CD14-positive monocyte (primary cell): ENCODE measurements around the gene TPST1. TPM values are rescaled to one million over a fixed set of nuclear protein-coding genes. Genes with fewer than 3 reads are reported as not detected.

ENCODE experiments used
- DNase-seq, 3 donors: peaks; one replicate each; pipeline ENCODE4 v3.0.0-alpha.2; 2011 to 2022
- H2AFZ ChIP-seq: 2 replicates; pipeline ENCODE4 v1.6.0; 2012; ENCODE audit warnings: mild to moderate bottlenecking, low read depth, low read length, inconsistent platforms; ENCODE audit not compliant: insufficient read depth, poor library complexity, severe bottlenecking
- H3K27ac ChIP-seq, 2 donors: 1 replicate in 1 of 2; 2 replicates in 1 of 2; pipeline ENCODE4 v1.5.1; 2012 to 2013; ENCODE audit warnings: low read length in 2 of 2, control low read depth in 1 of 2, inconsistent platforms in 1 of 2, low read depth in 1 of 2, mild to moderate bottlenecking in 1 of 2
- H3K27me3 ChIP-seq, 2 donors: one replicate each; pipeline versions ENCODE4 v1.6.0 to v1.6.1; 2011 to 2013; ENCODE audit warnings: low read length in 2 of 2; ENCODE audit not compliant: control insufficient read depth in 2 of 2, insufficient read depth in 2 of 2
- H3K36me3 ChIP-seq, 2 donors: replicated peaks in 1 of 2; 1 replicate in 1 of 2; 2 replicates in 1 of 2; pipeline versions ENCODE4 v1.5.1 to v1.6.1; 2012 to 2013; ENCODE audit warnings: low read length in 2 of 2, control low read depth in 1 of 2, inconsistent platforms in 1 of 2, mild to moderate bottlenecking in 1 of 2; ENCODE audit not compliant: insufficient read depth in 2 of 2, control insufficient read depth in 1 of 2
- H3K4me1 ChIP-seq, 2 donors: 1 replicate in 1 of 2; 2 replicates in 1 of 2; pipeline versions ENCODE4 v1.5.1 to v1.6.1; 2012 to 2013; ENCODE audit warnings: low read length in 2 of 2, control low read depth in 1 of 2, inconsistent platforms in 1 of 2, mild to moderate bottlenecking in 1 of 2, moderate library complexity in 1 of 2; ENCODE audit not compliant: insufficient read depth in 2 of 2, control insufficient read depth in 1 of 2
- H3K4me2 ChIP-seq: replicated peaks from 2 replicates; pipeline ENCODE3; 2012; ENCODE audit warnings: low read length, moderate library complexity, mild to moderate bottlenecking; ENCODE audit not compliant: poor library complexity, severe bottlenecking; ENCODE audit errors: extremely low read depth
- H3K4me3 ChIP-seq, 3 experiments: fragments of 200-600 bp in 1 of 3; sonication (generic) in 1 of 3; replicated peaks in 1 of 3; 1 replicate in 2 of 3; 2 replicates in 1 of 3; pipeline ENCODE4 v1.5.1; 2011 to 2013; ENCODE audit warnings: low read length in 3 of 3, mild to moderate bottlenecking in 3 of 3, control low read depth in 2 of 3, low read depth in 2 of 3, inconsistent platforms in 1 of 3, moderate library complexity in 1 of 3
- H3K79me2 ChIP-seq: 2 replicates; pipeline ENCODE4 v1.6.0; 2012; ENCODE audit warnings: mild to moderate bottlenecking, control low read depth, inconsistent platforms, low read length, moderate library complexity; ENCODE audit not compliant: insufficient read depth
- H3K9ac ChIP-seq: 2 replicates; pipeline ENCODE4 v1.6.0; 2017; ENCODE audit warnings: low read length, mild to moderate bottlenecking; ENCODE audit not compliant: insufficient read depth, poor library complexity, severe bottlenecking
- H3K9me3 ChIP-seq, 2 donors: replicated peaks in 1 of 2; 1 replicate in 1 of 2; 2 replicates in 1 of 2; pipeline versions ENCODE4 v1.5.1 to v1.6.1; 2012 to 2013; ENCODE audit warnings: low read length in 2 of 2, control low read depth in 1 of 2; ENCODE audit not compliant: control insufficient read depth in 1 of 2, insufficient read depth in 1 of 2
- H4K20me1 ChIP-seq: 2 replicates; pipeline ENCODE4 v1.6.0; 2012; ENCODE audit warnings: mild to moderate bottlenecking, low read length, control low read depth, moderate library complexity; ENCODE audit not compliant: insufficient read depth
- H3K27ac Mint-ChIP-seq, 7 donors: one replicate each; pipeline ENCODE4 v1.8.0; 2020; ENCODE audit warnings: mild to moderate bottlenecking in 7 of 7, mixed read lengths in 7 of 7, moderate library complexity in 6 of 7, inconsistent platforms in 2 of 7
- H3K27me3 Mint-ChIP-seq, 3 donors: one replicate each; pipeline ENCODE4 v1.8.0; 2021 to 2022; ENCODE audit warnings: low read depth in 3 of 3, mild to moderate bottlenecking in 3 of 3, mixed read lengths in 3 of 3, moderate library complexity in 3 of 3, inconsistent platforms in 1 of 3
- H3K36me3 Mint-ChIP-seq, 2 donors: one replicate each; pipeline ENCODE4 v1.8.0; 2020; ENCODE audit warnings: mixed read lengths in 2 of 2, inconsistent platforms in 1 of 2, mild to moderate bottlenecking in 1 of 2
- H3K4me1 Mint-ChIP-seq: one replicate; pipeline ENCODE4 v1.8.0; 2020; ENCODE audit warnings: mild to moderate bottlenecking, mixed read lengths
- H3K4me3 Mint-ChIP-seq, 2 donors: one replicate each; pipeline ENCODE4 v1.8.0; 2020; ENCODE audit warnings: mild to moderate bottlenecking in 2 of 2, mixed read lengths in 2 of 2, moderate library complexity in 1 of 2
- H3K9me3 Mint-ChIP-seq, 7 donors: one replicate each; pipeline ENCODE4 v1.8.0; 2020 to 2022; ENCODE audit warnings: mixed read lengths in 7 of 7, mild to moderate bottlenecking in 6 of 7, moderate library complexity in 6 of 7, inconsistent platforms in 2 of 7
- CTCF ChIP-seq: fragments of 200-600 bp; IDR thresholded peaks from one replicate; pipeline ENCODE4 v1.8.0; 2022; ENCODE audit warnings: antibody characterized with exemption, mild to moderate bottlenecking
- WGBS: methylation state at CpG from one replicate; pipeline ENCODE4 v1.1.5; 2013; ENCODE audit warnings: missing lambda C conversion rate; ENCODE audit not compliant: insufficient coverage; 5-methylcytosine and 5-hydroxymethylcytosine counted together
- intact Hi-C, 2 donors: fragments of 100-400 bp; cut with micrococcal nuclease; formaldehyde crosslinking; loops; one replicate each; pipeline versions ENCODE4 v1.15.0 to v1.15.1; 2023
- polyA plus RNA-seq, 3 donors: library from polyadenylated mRNA; depleted of rRNA in 1 of 3; unstranded in 2 of 3; stranded (reverse) in 1 of 3; fragments of 300-500 nt in 2 of 3; fragments of >200 nt in 1 of 3; fragmentation: Illumina TruSeq in 2 of 3; gene quantifications; 1 replicate in 2 of 3; 2 replicates in 1 of 3; pipeline ENCODE4 v1.2.3, GENCODE V29; 2012 to 2021

TPST1 gene
- polyA plus RNA-seq, 3 donors: 0.54 to 4.8 (median 4.2) TPM

DNA sequence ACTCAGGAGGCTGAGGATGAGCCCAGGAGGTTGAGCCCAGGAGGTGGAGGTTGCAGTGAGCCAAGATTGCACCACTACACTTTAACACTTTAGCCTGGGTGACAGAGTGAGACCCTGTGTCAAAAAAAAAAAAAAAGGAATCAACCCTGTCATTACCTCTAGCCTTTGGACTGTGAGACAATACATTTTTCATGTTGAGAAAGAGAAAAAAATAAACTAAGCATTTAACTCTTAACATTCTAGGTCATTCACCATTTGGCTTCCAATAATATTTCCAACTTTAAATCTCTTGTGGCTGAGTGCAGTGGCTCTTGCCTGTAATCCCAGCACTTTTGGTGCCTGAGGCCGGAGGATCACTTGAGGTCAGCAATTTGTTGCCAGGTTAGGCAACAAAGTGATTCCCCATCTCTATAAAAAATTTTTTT lies 41.9 kb upstream of the TPST1 start:
- Mint-ChIP-seq H3K9me3 (peaks cover 0 to 9% (median 5%) of the 10 kb centered on the region in 7 donors), H3K36me3 (peaks cover 5 to 13% of the 10 kb centered on the region in 2 donors), H3K4me1 (peaks cover 3% of the 10 kb centered on the region), H3K4me3 (no peak overlapping the region), H3K27me3 (peaks cover 0 to 3% (median 0%) of the 10 kb centered on the region in 3 donors), H3K27ac (no peak overlapping the region)
- TF ChIP-seq CTCF: no peak
- no peak overlapping the region for H2AFZ ChIP-seq
- intact Hi-C loops: no loop called here
- no peaks in the 10 kb centered on the region for H3K4me1 ChIP-seq
- DNase-seq: no peak
- H3K9me3 ChIP-seq: no peaks in the 10 kb centered on the region
- no peak overlapping the region for H3K27ac ChIP-seq
- H3K36me3 ChIP-seq: peaks cover 3 to 7% of the 10 kb centered on the region in 2 donors
- no peak overlapping the region for H3K9ac ChIP-seq
- H4K20me1 ChIP-seq: no peaks in the 10 kb centered on the region
- H3K79me2 ChIP-seq: no peaks in the 10 kb centered on the region
- WGBS: 100% methylated on average over 1 of the region's 1 CpG
- no peak overlapping the region for H3K4me3 ChIP-seq
- H3K4me2 ChIP-seq: no peak overlapping the region
- no peaks in the 10 kb centered on the region for H3K27me3 ChIP-seq

GRCh38 chr7:66164356-66164755 lies 40.8 kb upstream of the TPST1 start:
- no peak overlapping the region for H2AFZ ChIP-seq
- intact Hi-C loops: no loop called here
- H3K4me1 Mint-ChIP-seq: peaks cover 4% of the 10 kb centered on the region
- peak overlapping the region in 1 of 7 donors; percentile 31 for H3K27ac Mint-ChIP-seq
- H3K36me3 ChIP-seq: no peaks in the 10 kb centered on the region
- peaks cover 0 to 3% (median 0%) of the 10 kb centered on the region in 7 donors for H3K9me3 Mint-ChIP-seq
- H3K9ac ChIP-seq: no peak overlapping the region
- no peak for TF ChIP-seq CTCF
- no peaks in the 10 kb centered on the region for H3K9me3 ChIP-seq
- H3K4me3 ChIP-seq: no peak overlapping the region
- H3K27me3 Mint-ChIP-seq: peaks cover 0 to 3% (median 0%) of the 10 kb centered on the region in 3 donors
- H3K4me1 ChIP-seq: no peaks in the 10 kb centered on the region
- H3K36me3 Mint-ChIP-seq: peaks cover 0 to 2% of the 10 kb centered on the region in 2 donors
- 100% methylated on average over 1 of the region's 7 CpGs for WGBS
- DNase-seq: no peak
- H3K79me2 ChIP-seq: no peaks in the 10 kb centered on the region
- H3K4me3 Mint-ChIP-seq: no peak overlapping the region
- no peaks in the 10 kb centered on the region for H3K27me3 ChIP-seq
- H3K27ac ChIP-seq: no peak overlapping the region
- H4K20me1 ChIP-seq: no peaks in the 10 kb centered on the region
- no peak overlapping the region for H3K4me2 ChIP-seq
